Naive thymus-derived CD4-positive, alpha-beta T cell (primary cell): ENCODE measurements around the gene JAZF1. TPM values are rescaled to one million over a fixed set of nuclear protein-coding genes. Genes with fewer than 3 reads are reported as not detected.
"Not testable (repeated sequence)": the region's sequence is repeated elsewhere in the genome, so short reads cannot be mapped to it uniquely, and the experiment has no call there.

Source experiments
- ATAC-seq: fragments of 150-1000 bp; cut with Tn5 transposase; 2 replicates; pipeline ENCODE4 v1.10.0; 2021; ENCODE audit warnings: mild to moderate bottlenecking, moderate library complexity
- CTCF ChIA-PET: fragments of 350-600 bp; sonication (Branson Sonifier 250); formaldehyde crosslinking; loops from one replicate; lab custom pipeline; 2021; ENCODE audit warnings: antibody characterized with exemption; lab: Charles Lee
- POLR2A ChIA-PET: fragments of 350-600 bp; sonication (Branson Sonifier 250); formaldehyde crosslinking; loops from one replicate; lab custom pipeline; 2021; ENCODE audit warnings: antibody characterized with exemption, inconsistent platforms; lab: Charles Lee
- DNase-seq, 9 donors: peaks; one replicate each; pipeline versions ENCODE4 v3.0.0 to v3.0.0-alpha.2; 2020 to 2022; ENCODE audit warnings: mixed read lengths in 1 of 9
- H3K27ac ChIP-seq: one replicate; pipeline ENCODE4 v1.7.0; 2013; ENCODE audit warnings: mild to moderate bottlenecking, low read depth, low read length, moderate library complexity
- H3K27me3 ChIP-seq, 2 donors: one replicate each; pipeline ENCODE4 v1.7.0; 2013; ENCODE audit warnings: low read length in 2 of 2, mild to moderate bottlenecking in 2 of 2, moderate library complexity in 2 of 2; ENCODE audit not compliant: control insufficient read depth in 2 of 2, insufficient read depth in 2 of 2
- H3K36me3 ChIP-seq, 3 experiments: 1 replicate in 2 of 3; 2 replicates in 1 of 3; pipeline ENCODE4 v1.7.0; 2013; ENCODE audit warnings: low read length in 3 of 3, mild to moderate bottlenecking in 3 of 3, moderate library complexity in 1 of 3; ENCODE audit not compliant: insufficient read depth in 3 of 3, control insufficient read depth in 2 of 3
- H3K4me1 ChIP-seq, 2 donors: one replicate each; pipeline ENCODE4 v1.7.0; 2013; ENCODE audit warnings: low read length in 2 of 2, mild to moderate bottlenecking in 2 of 2, moderate library complexity in 1 of 2; ENCODE audit not compliant: control insufficient read depth in 2 of 2, insufficient read depth in 2 of 2
- H3K4me3 ChIP-seq: 2 replicates; pipeline ENCODE4 v1.7.0; 2013; ENCODE audit warnings: mild to moderate bottlenecking, low read length
- H3K9me3 ChIP-seq, 3 experiments: 1 replicate in 2 of 3; 2 replicates in 1 of 3; pipeline ENCODE4 v1.7.0; 2013; ENCODE audit warnings: low read length in 3 of 3; ENCODE audit not compliant: control insufficient read depth in 2 of 3
- H3K27ac Mint-ChIP-seq, 9 donors: one replicate each; pipeline ENCODE4 v1.8.0; 2020 to 2022; ENCODE audit warnings: mixed read lengths in 9 of 9, mild to moderate bottlenecking in 8 of 9, moderate library complexity in 5 of 9, inconsistent platforms in 2 of 9
- H3K27me3 Mint-ChIP-seq, 5 donors: one replicate each; pipeline ENCODE4 v1.8.0; 2021 to 2022; ENCODE audit warnings: mixed read lengths in 5 of 5, mild to moderate bottlenecking in 1 of 5
- H3K36me3 Mint-ChIP-seq, 5 donors: one replicate each; pipeline ENCODE4 v1.8.0; 2020 to 2022; ENCODE audit warnings: mixed read lengths in 5 of 5, mild to moderate bottlenecking in 3 of 5, inconsistent platforms in 1 of 5
- H3K4me1 Mint-ChIP-seq, 7 donors: one replicate each; pipeline ENCODE4 v1.8.0; 2020 to 2022; ENCODE audit warnings: mixed read lengths in 7 of 7, mild to moderate bottlenecking in 3 of 7, inconsistent platforms in 1 of 7
- H3K4me3 Mint-ChIP-seq, 10 donors: one replicate each; pipeline ENCODE4 v1.8.0; 2020 to 2022; ENCODE audit warnings: mild to moderate bottlenecking in 10 of 10, mixed read lengths in 10 of 10, moderate library complexity in 6 of 10, inconsistent platforms in 2 of 10
- H3K9me3 Mint-ChIP-seq, 11 donors: one replicate each; pipeline ENCODE4 v1.8.0; 2020 to 2022; ENCODE audit warnings: mixed read lengths in 11 of 11, mild to moderate bottlenecking in 4 of 11, inconsistent platforms in 1 of 11, moderate library complexity in 1 of 11
- intact Hi-C, 2 donors: fragments of 100-400 bp; cut with micrococcal nuclease; formaldehyde crosslinking; loops; one replicate each; pipeline ENCODE4 v1.15.1; 2023
- polyA plus RNA-seq, 2 donors: library from polyadenylated mRNA; unstranded; fragments of 300-500 nt; fragmentation: Illumina TruSeq; gene quantifications; one replicate each; pipeline ENCODE4 v1.2.3, GENCODE V29; 2021
- total RNA-seq, 6 experiments: library from RNA in 5 of 6; stranded (reverse) in 5 of 6; gene quantifications; 1 replicate in 5 of 6; 2 replicates in 1 of 6; pipeline ENCODE4 v1.2.3 and lab custom pipeline; 2021 to 2026

The JAZF1 gene
- total and polyA plus RNA-seq, 7 experiments from 2014 or later = 2.0 to 33.1 (median 3.2) TPM

DNA sequence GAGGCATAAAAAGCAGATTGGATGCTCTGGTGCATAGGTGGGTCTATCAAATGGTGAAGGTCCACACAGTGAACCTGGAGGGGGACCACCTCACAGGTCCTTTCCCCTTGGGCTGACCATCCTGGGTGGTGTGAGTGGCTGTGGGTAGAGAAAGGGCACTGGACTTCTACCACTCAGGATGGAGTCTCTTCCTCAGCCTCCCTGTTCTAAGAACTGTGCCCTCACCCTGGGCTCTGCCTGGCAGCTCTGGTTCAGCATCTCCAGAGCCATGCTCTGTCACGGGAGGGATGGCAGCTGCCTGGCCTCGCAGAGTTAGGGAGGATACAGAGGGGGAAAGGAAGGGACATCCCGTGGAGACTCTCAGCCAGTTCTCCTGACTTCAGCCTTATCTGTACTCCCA, 318.8 kb downstream of the JAZF1 start:
- Histone ChIP-seq H3K4me1 (no peaks in the 10 kb centered on the region), H3K4me3 (no peak overlapping the region), H3K27me3 (no peaks in the 10 kb centered on the region), H3K27ac (no peak overlapping the region), H3K9me3 (no peaks in the 10 kb centered on the region), H3K36me3 (no peaks in the 10 kb centered on the region)
- Mint-ChIP-seq H3K9me3 (peaks cover 0 to 9% (median 0%) of the 10 kb centered on the region in 11 donors), H3K27ac (no peak overlapping the region), H3K27me3 (peaks cover 0 to 5% (median 0%) of the 10 kb centered on the region in 5 donors), H3K4me1 (peaks cover 0 to 9% (median 0%) of the 10 kb centered on the region in 7 donors), H3K36me3 (peaks cover 0 to 38% (median 12%) of the 10 kb centered on the region in 5 donors), H3K4me3 (no peak overlapping the region)
- ChIA-PET POLR2A (interaction anchor here (0.6 kb wide), 1 partner anchor 21 kb away, joined by 3 read pairs; no protein-coding TSS in a partner anchor), CTCF (interaction anchor here (0.7 kb wide), 1 partner anchor 11 kb away, joined by 4 read pairs; no protein-coding TSS in a partner anchor)
- ATAC-seq (no peak), DNase-seq (no peak)
- intact Hi-C loops = no loop called here

DNA sequence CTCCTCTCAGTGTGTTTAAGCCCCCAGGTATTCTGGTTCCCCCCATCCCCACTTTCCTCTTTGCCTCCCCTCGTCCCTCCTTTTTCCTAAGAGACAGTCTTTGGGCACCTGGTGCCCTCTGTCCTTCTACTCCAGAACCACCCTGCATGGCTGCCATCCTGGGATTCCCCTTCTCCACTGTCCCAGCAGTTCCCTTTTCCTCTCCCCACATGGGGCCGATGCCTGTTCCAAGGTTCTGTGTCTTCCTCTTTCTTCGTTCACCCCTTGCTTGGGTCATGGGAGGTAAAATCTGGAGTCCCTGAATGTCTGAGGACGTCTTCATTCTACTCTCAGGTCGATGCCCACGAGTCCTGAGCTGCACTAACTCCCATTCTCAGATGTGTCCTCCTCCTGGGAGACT, 319.8 kb downstream of the JAZF1 start:
- CTCF ChIA-PET = no interaction called here
- POLR2A ChIA-PET = no interaction called here
- Mint-ChIP-seq H3K4me3 (peak overlapping the region in 1 of 10 donors; percentile 37), H3K27me3 (peaks cover 0 to 5% (median 0%) of the 10 kb centered on the region in 5 donors), H3K27ac (peak overlapping the region in 1 of 9 donors; percentile 16), H3K9me3 (peaks cover 0 to 13% (median 2%) of the 10 kb centered on the region in 11 donors), H3K36me3 (peaks cover 0 to 44% (median 19%) of the 10 kb centered on the region in 5 donors), H3K4me1 (peaks cover 0 to 7% (median 0%) of the 10 kb centered on the region in 7 donors)
- Histone ChIP-seq H3K36me3 (no peaks in the 10 kb centered on the region), H3K27me3 (no peaks in the 10 kb centered on the region), H3K27ac (no peak overlapping the region), H3K4me1 (no peaks in the 10 kb centered on the region), H3K9me3 (no peaks in the 10 kb centered on the region), H3K4me3 (no peak overlapping the region)
- DNase-seq (no peak), ATAC-seq (peak; percentile 32)
- intact Hi-C loops = no loop called here

DNA sequence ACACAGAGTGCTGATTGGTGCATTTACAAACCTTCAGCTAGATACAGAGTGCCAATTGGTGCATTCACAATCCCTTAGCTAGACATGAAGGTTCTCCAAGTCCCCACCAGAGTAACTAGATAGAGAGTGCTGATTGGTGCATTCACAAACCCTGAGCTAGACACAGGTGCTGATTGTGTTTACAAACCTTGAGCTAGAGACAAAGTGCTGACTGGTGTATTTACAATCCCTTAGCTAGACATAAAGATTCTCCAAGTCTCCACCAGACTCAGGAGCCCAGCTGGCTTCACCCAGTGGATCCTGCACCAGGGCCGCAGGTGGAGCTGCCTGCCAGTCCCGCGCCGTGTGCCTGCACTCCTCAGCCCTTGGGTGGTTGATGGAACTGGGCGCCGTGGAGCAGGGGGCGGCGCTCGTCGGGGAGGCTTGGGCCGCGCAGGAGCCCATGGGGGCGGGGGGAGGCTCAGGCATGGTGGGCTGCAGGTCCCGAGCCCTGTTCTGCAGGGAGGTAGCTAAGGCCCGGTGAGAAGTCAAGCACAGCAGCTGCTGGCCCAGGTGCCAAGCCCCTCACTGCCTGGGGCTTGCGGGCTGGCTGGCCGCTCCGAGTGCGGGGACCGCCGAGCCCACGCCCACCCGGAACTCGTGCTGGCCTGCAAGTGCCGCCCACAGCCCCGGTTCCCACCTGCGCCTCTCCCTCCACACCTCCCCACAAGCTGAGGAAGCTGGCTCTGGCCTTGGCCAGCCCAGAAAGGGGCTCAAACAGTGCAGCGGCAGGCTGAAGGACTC, 323.7 kb downstream of the JAZF1 start:
- intact Hi-C loops, H3K36me3 ChIP-seq, POLR2A ChIA-PET, H3K9me3 ChIP-seq, H3K4me1 Mint-ChIP-seq, DNase-seq, H3K4me3 ChIP-seq, ATAC-seq, H3K27ac ChIP-seq, H3K27me3 ChIP-seq, H3K27me3 Mint-ChIP-seq, H3K27ac Mint-ChIP-seq, H3K4me1 ChIP-seq: not testable (repeated sequence)
- CTCF ChIA-PET = interaction anchor here (0.7 kb wide), 1 partner anchor 15 kb away, joined by 3 read pairs; no protein-coding TSS in a partner anchor
- peaks cover 0 to 21% (median 5%) of the 10 kb centered on the region in 11 donors for H3K9me3 Mint-ChIP-seq
- H3K4me3 Mint-ChIP-seq = peak overlapping the region in 1 of 10 donors; percentile 10
- peaks cover 0 to 41% (median 32%) of the 10 kb centered on the region in 5 donors for H3K36me3 Mint-ChIP-seq

DNA sequence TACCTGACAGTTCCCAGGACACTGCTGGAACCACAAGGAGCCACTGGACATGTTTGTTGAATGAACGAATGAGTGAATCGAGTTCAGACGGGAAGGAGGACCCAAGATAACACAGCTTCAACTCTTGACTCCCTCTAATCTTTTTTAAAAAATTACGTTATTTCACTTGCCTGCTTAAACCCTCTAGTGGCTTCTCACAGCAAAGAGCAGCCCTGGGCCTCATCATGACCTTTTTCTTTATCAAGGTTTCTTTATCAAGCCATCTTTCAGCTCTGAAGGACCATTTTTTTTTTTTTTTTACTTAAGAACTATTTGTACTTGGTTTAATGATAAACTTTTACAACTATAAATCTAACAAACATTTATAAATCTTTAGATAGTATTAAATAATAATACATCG, 330.1 kb downstream of the JAZF1 start:
- Histone ChIP-seq H3K27ac (no peak overlapping the region), H3K27me3 (no peaks in the 10 kb centered on the region), H3K4me3 (no peak overlapping the region), H3K9me3 (no peaks in the 10 kb centered on the region), H3K4me1 (no peaks in the 10 kb centered on the region), H3K36me3 (no peaks in the 10 kb centered on the region)
- POLR2A ChIA-PET = interaction anchor here (0.6 kb wide), 1 partner anchor 125 kb away, joined by 3 read pairs; no protein-coding TSS in a partner anchor
- no peak overlapping the region for H3K27ac Mint-ChIP-seq
- DNase-seq = no peak
- CTCF ChIA-PET = interaction anchor here (0.6 kb wide), 1 partner anchor 11 kb away, joined by 4 read pairs; no protein-coding TSS in a partner anchor
- ATAC-seq = no peak
- H3K4me3 Mint-ChIP-seq = no peak overlapping the region
- H3K4me1 Mint-ChIP-seq = peaks cover 0 to 2% (median 0%) of the 10 kb centered on the region in 7 donors
- H3K27me3 Mint-ChIP-seq = peaks cover 0 to 2% (median 0%) of the 10 kb centered on the region in 5 donors
- H3K36me3 Mint-ChIP-seq = peaks cover 0 to 16% (median 9%) of the 10 kb centered on the region in 5 donors
- H3K9me3 Mint-ChIP-seq = peaks cover 0 to 7% (median 3%) of the 10 kb centered on the region in 11 donors
- intact Hi-C loops = loop anchor here in 1 of 2 donors (5.0 kb wide), 1 partner anchor 52 kb away; no protein-coding TSS in a partner anchor

DNA sequence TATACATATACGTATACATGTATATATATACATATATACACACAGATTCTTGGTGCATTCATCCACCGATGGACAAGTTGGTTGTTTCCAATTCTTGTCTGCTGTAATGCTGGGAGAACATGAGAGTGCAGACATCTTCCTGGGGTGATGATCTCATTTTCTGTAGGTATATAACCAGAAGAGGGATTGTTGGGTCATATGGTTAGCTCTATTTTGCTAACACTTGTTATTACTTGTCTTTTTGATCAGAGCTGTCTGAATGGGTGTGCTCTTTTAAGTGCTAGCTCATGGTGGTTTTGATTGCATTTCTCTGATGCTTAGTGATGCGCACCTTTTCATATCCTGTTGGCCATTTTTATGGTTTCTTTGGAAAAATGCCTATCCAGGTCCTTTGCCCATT, 334.2 kb downstream of the JAZF1 start:
- ATAC-seq = peak; percentile 8
- no peaks in the 10 kb centered on the region for H3K9me3 ChIP-seq
- Mint-ChIP-seq H3K4me1 (peaks cover 0 to 4% (median 0%) of the 10 kb centered on the region in 7 donors), H3K9me3 (no peaks in the 10 kb centered on the region), H3K27ac (no peak overlapping the region), H3K4me3 (no peak overlapping the region), H3K36me3 (peaks cover 0 to 7% (median 0%) of the 10 kb centered on the region in 5 donors), H3K27me3 (no peaks in the 10 kb centered on the region)
- H3K4me3 ChIP-seq = no peak overlapping the region
- no peak overlapping the region for H3K27ac ChIP-seq
- no peak for DNase-seq
- H3K36me3 ChIP-seq = no peaks in the 10 kb centered on the region
- POLR2A ChIA-PET = no interaction called here
- H3K27me3 ChIP-seq = no peaks in the 10 kb centered on the region
- CTCF ChIA-PET = interaction anchor here (0.6 kb wide), 1 partner anchor 34 kb away, joined by 3 read pairs; no protein-coding TSS in a partner anchor
- intact Hi-C loops = no loop called here
- no peaks in the 10 kb centered on the region for H3K4me1 ChIP-seq

DNA sequence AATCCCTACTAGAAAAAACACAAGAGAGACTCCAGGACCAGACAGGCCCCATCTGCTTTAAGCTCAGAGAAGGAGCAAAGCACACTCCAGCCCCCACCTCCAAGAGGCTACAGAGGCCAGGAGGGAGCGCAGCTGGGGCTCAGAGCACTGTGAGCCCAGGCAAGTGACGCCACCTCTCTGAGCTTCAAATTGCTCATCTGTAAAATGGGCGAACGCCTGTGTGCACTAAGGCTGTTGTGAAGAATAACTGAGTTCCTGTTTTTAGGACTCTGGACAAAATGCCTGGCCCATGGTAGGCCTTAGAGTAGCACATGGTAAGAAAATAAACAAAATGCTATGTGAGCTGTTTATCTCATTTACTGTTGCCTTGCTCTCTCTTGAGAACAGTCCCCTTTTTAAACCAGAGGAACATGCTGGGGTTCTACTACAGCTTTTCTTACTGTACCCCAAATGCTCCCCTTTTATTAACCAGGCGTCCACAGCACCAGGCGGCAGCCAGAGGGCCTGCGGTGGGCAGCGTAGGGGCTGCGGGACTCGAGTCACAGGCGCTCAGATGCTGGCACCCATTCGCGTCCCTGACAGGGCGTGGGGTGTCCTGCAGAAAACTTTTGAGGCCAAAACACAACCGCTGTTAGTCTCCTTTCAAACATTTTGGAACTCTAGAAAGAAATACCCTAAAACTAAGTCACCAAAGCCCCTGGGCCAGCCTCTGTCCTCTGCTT, 336.9 kb downstream of the JAZF1 start:
- Histone ChIP-seq H3K27ac (no peak overlapping the region), H3K36me3 (no peaks in the 10 kb centered on the region), H3K27me3 (no peaks in the 10 kb centered on the region), H3K4me3 (no peak overlapping the region), H3K4me1 (peaks cover 0 to 5% of the 10 kb centered on the region in 2 donors), H3K9me3 (no peaks in the 10 kb centered on the region)
- peaks cover 0 to 17% (median 12%) of the 10 kb centered on the region in 7 donors for H3K4me1 Mint-ChIP-seq
- ChIA-PET CTCF (no interaction called here), POLR2A (no interaction called here)
- no peak overlapping the region for H3K4me3 Mint-ChIP-seq
- no peaks in the 10 kb centered on the region for H3K27me3 Mint-ChIP-seq
- H3K9me3 Mint-ChIP-seq = no peaks in the 10 kb centered on the region
- peaks cover 0 to 11% (median 0%) of the 10 kb centered on the region in 5 donors for H3K36me3 Mint-ChIP-seq
- H3K27ac Mint-ChIP-seq = peak overlapping the region in 1 of 9 donors; percentile 70
- DNase-seq (no peak), ATAC-seq (no peak)
- intact Hi-C loops = no loop called here
